GM10248 (cell line): ENCODE measurements around the gene LCK.

Experiments
- CTCF ChIA-PET: fragments of 300-600 bp; sonication (Branson Sonifier 250); formaldehyde crosslinking; extraction: SDS; loops from one replicate; lab custom pipeline; 2021; ENCODE audit warnings: antibody characterized with exemption; lab: Yijun Ruan, JAX
- POLR2A ChIA-PET: fragments of 350-650 bp; sonication (Branson Sonifier 250); formaldehyde crosslinking; extraction: SDS; loops from one replicate; lab custom pipeline; 2020; ENCODE audit warnings: antibody characterized with exemption; lab: Yijun Ruan, JAX
- DNase-seq: peaks from one replicate; pipeline ENCODE4 v3.0.0; 2012; ENCODE audit errors: extremely low spot score
- TF ChIP-seq, protein P1 (sequence below): IDR thresholded peaks from 2 replicates; pipeline ENCODE4 v1.5.1; 2012; ENCODE audit warnings: mild to moderate bottlenecking, low read depth; ENCODE audit errors: extremely low read depth, missing control alignments, control extremely low read depth

LCK gene

DNA sequence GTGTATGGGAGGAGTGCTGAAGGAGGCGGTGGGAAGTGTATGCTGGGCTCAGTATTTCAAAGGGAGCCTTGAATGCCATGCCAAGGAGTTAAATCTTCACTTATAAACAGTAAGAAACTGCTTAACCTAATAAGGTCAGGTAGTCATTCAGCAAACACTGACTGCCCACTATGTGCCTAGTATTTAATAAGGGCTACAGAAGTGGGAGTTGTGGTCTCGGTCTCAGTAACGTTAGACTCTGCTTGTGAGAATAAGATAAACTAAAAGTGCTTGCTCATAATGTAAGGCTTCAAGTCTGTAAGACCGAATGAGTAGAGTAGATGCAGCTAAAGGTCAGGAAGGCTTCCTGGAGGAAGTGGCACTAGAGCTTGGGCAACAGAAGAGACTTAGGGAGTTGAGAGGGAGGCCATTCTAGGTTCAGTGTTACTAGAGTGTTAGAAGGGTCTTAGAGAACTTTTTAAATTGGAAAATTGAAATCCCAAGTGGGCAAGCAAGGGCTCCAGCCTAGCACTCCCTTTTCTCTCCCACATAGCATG, 78.9 kb downstream of the LCK start:
- DNase-seq, result no peak
- ChIA-PET CTCF (interaction anchor here (0.8 to 3.8 kb wide), 5 partner anchors 13 to 115 kb away, joined by 3 to 25 read pairs (median 9); no protein-coding TSS in a partner anchor), POLR2A (interaction anchor here (0.7 to 1.2 kb wide), 2 partner anchors 8 to 74 kb away, joined by 3 read pairs; no protein-coding TSS in a partner anchor)
- TF ChIP-seq, protein P1, sequence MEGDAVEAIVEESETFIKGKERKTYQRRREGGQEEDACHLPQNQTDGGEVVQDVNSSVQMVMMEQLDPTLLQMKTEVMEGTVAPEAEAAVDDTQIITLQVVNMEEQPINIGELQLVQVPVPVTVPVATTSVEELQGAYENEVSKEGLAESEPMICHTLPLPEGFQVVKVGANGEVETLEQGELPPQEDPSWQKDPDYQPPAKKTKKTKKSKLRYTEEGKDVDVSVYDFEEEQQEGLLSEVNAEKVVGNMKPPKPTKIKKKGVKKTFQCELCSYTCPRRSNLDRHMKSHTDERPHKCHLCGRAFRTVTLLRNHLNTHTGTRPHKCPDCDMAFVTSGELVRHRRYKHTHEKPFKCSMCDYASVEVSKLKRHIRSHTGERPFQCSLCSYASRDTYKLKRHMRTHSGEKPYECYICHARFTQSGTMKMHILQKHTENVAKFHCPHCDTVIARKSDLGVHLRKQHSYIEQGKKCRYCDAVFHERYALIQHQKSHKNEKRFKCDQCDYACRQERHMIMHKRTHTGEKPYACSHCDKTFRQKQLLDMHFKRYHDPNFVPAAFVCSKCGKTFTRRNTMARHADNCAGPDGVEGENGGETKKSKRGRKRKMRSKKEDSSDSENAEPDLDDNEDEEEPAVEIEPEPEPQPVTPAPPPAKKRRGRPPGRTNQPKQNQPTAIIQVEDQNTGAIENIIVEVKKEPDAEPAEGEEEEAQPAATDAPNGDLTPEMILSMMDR, result no peak

DNA sequence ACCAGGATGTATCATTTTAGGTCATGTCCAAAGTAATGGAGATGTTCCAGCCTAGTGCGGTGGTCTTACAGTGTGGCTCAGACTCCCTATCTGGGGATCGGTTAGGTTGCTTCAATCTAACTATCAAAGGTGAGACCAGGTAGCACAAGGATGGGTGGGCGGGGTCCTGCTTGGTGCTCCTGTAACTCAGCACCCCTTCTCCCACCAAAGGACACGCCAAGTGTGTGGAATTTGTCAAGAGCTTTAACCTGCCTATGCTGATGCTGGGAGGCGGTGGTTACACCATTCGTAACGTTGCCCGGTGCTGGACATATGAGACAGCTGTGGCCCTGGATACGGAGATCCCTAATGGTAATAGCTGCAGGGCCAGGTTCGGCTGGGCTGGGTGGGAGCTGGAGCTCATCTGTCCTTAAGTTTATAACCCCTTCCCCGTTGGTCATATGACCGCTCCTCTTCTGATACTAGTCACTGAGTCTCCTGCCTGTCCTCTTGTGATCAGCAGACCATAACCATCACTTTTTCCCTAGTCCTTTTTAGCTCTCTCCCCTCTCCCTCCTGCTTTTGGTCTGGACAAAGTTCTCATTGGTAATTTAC, 79.6 kb downstream of the LCK start:
- TF ChIP-seq, protein P1, result no peak
- ChIA-PET CTCF (interaction anchor here (0.8 to 3.8 kb wide), 6 partner anchors 14 to 115 kb away, joined by 3 to 25 read pairs (median 3); no protein-coding TSS in a partner anchor), POLR2A (interaction anchor here (0.6 to 1.2 kb wide), 4 partner anchors 9 to 75 kb away, joined by 3 to 7 read pairs (median 4); partner anchors contain the start of gene HDAC1)
- DNase-seq, result no peak

DNA sequence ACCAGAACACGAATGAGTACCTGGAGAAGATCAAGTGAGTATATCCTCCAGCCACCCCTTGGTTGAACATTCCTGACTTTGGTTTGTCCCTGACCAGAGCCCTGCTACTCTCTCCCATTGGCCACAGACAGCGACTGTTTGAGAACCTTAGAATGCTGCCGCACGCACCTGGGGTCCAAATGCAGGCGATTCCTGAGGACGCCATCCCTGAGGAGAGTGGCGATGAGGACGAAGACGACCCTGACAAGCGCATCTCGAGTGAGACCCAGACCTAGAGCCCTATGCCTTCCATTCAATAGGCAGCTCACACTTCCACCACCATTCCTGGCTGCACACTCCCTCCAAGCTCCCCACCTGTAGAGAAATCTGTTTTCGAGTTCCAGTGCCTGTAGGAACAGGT, 80.5 kb downstream of the LCK start:
- POLR2A ChIA-PET, result interaction anchor here (0.5 to 3.7 kb wide), 6 partner anchors 9 to 139 kb away, joined by 3 to 31 read pairs (median 4); partner anchors contain the start of gene HDAC1
- TF ChIP-seq, protein P1, result no peak
- DNase-seq, result no peak
- CTCF ChIA-PET, result interaction anchor here (0.6 to 3.8 kb wide), 7 partner anchors 9 to 116 kb away, joined by 3 to 27 read pairs (median 3); no protein-coding TSS in a partner anchor

DNA sequence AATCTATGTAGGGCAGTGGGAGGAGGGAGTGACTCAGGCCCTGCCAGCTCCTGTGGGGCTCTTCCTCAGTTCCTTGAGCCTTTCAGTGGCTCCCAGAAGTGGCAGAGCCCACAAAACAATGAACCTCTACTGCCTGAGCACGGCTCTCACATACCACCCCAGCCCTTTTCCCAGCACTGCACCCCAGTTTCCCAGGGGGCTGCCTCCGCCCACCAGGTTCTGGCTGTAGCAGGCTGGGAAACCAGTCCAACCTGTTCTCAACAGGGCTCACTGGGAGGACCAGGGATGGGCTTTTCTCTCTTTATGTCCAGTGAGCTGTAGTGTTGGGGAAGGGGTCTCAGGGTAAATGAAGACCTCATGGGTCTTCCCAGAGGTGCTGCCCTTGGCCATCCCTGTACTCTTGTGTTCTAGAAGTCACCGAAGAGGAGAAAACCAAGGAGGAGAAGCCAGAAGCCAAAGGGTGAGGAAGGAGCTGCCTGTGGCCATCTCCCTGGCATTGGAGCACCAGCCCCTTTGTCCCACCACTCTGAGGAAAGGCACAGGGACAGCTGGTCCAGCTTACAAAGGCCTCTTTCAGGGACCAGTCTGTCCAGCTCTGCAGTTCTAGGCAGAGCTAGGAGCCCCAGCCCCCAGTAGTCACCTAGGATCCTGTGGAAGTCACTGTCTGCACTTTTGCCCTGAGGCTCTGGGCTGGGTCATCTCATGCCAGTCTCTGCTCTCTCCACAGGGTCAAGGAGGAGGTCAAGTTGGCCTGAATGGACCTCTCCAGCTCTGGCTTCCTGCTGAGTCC, 81.4 kb downstream of the LCK start:
- CTCF ChIA-PET, result interaction anchor here (0.6 to 3.8 kb wide), 7 partner anchors 10 to 117 kb away, joined by 3 to 27 read pairs (median 7); no protein-coding TSS in a partner anchor
- DNase-seq, result no peak
- TF ChIP-seq, protein P1, result no peak
- POLR2A ChIA-PET, result interaction anchor here (0.5 to 3.7 kb wide), 7 partner anchors 10 to 140 kb away, joined by 3 to 31 read pairs (median 4); partner anchors contain the start of gene CCDC28B

DNA sequence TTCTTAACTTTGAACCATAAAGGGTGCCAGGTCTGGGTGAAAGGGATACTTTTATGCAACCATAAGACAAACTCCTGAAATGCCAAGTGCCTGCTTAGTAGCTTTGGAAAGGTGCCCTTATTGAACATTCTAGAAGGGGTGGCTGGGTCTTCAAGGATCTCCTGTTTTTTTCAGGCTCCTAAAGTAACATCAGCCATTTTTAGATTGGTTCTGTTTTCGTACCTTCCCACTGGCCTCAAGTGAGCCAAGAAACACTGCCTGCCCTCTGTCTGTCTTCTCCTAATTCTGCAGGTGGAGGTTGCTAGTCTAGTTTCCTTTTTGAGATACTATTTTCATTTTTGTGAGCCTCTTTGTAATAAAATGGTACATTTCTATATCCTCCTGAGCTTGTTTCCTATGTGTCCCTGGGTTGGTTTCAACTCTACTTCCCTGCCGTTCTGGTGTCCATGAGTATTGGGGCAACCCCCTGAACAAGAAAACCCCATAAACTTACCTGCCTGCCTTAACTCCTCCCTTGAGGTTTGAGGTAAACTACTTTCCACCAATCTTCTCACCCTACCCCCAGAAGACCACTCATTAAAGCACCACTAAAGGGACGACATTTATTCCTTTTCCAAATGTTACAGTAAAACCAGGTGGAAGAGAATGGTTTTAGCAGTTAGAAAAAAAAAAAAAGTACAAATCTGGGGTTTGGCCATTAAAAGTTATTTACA, 82.3 kb downstream of the LCK start:
- CTCF ChIA-PET, result interaction anchor here (0.8 to 3.8 kb wide), 8 partner anchors 10 to 118 kb away, joined by 3 to 27 read pairs (median 6); no protein-coding TSS in a partner anchor
- no peak for DNase-seq
- POLR2A ChIA-PET, result interaction anchor here (0.6 to 3.7 kb wide), 8 partner anchors 11 to 133 kb away, joined by 3 to 31 read pairs (median 5); partner anchors contain the start of gene CCDC28B
- TF ChIP-seq, protein P1, result no peak
